ENCODE data around the gene AP3B1. TPM values are rescaled to one million over a fixed set of nuclear protein-coding genes. Genes with fewer than 3 reads are reported as not detected.
"Not testable (repeated sequence)": the region's sequence is repeated elsewhere in the genome, so short reads cannot be mapped to it uniquely, and the experiment has no call there.

AP3B1 gene
- total RNA-seq, 1 experiment from 2014 or later: 54.3 TPM

GRCh38 chr5:78157001-78157400 lies 137.5 kb downstream of the AP3B1 start:
- peak; percentile 8 for DNase-seq (ENCODE audit: low read depth)

- DNase-seq (ENCODE audit: low read depth): no peak
These were observed 142.8 kb downstream of the AP3B1 start for GRCh38 chr5:78151594-78152271.

- no peak for DNase-seq (ENCODE audit: low read depth)
These were observed 157.2 kb downstream of the AP3B1 start for GRCh38 chr5:78137290-78137689.

- no peak for DNase-seq (ENCODE audit: low read depth)
These were observed 161.1 kb downstream of the AP3B1 start for GRCh38 chr5:78133423-78133822.

- no peak for DNase-seq (ENCODE audit: low read depth)
These were observed 162.0 kb downstream of the AP3B1 start for GRCh38 chr5:78132507-78132906.

GRCh38 chr5:78129597-78129996 lies 164.9 kb downstream of the AP3B1 start:
- no peak for DNase-seq (ENCODE audit: low read depth)

- DNase-seq (ENCODE audit: low read depth): no peak
These were observed 166.6 kb downstream of the AP3B1 start for GRCh38 chr5:78127875-78128274.

- no peak for DNase-seq (ENCODE audit: low read depth)
These were observed 168.0 kb downstream of the AP3B1 start for GRCh38 chr5:78126536-78126935.

GRCh38 chr5:78116167-78116566 lies 178.3 kb downstream of the AP3B1 start:
- DNase-seq (ENCODE audit: low read depth): no peak

- DNase-seq (ENCODE audit: low read depth): no peak
These were observed 180.7 kb downstream of the AP3B1 start for GRCh38 chr5:78113689-78114264.

GRCh38 chr5:78112931-78113330 lies 181.6 kb downstream of the AP3B1 start:
- DNase-seq (ENCODE audit: low read depth): no peak

GRCh38 chr5:78109891-78110324 lies 184.6 kb downstream of the AP3B1 start:
- no peak for DNase-seq (ENCODE audit: low read depth)

GRCh38 chr5:78108564-78108963 lies 185.9 kb downstream of the AP3B1 start:
- DNase-seq (ENCODE audit: low read depth): no peak

GRCh38 chr5:78103232-78103918 lies 191.1 kb downstream of the AP3B1 start:
- DNase-seq (ENCODE audit: low read depth): no peak

GRCh38 chr5:78102500-78102899 lies 192.0 kb downstream of the AP3B1 start:
- no peak for DNase-seq (ENCODE audit: low read depth)

GRCh38 chr5:78095125-78095524 lies 199.4 kb downstream of the AP3B1 start:
- no peak for DNase-seq (ENCODE audit: low read depth)

- no peak for DNase-seq (ENCODE audit: low read depth)
These were observed 204.5 kb downstream of the AP3B1 start for GRCh38 chr5:78090002-78090401.

GRCh38 chr5:78078858-78079257 lies 215.6 kb downstream of the AP3B1 start:
- DNase-seq (ENCODE audit: low read depth): no peak

GRCh38 chr5:78077369-78078068 lies 217.0 kb downstream of the AP3B1 start:
- DNase-seq (ENCODE audit: low read depth): peak; percentile 6

GRCh38 chr5:78076351-78076750 lies 218.1 kb downstream of the AP3B1 start:
- DNase-seq (ENCODE audit: low read depth): peak; percentile 9

- no peak for DNase-seq (ENCODE audit: low read depth)
These were observed 219.2 kb downstream of the AP3B1 start for GRCh38 chr5:78075301-78075700.

- DNase-seq (ENCODE audit: low read depth): not testable (repeated sequence)
These were observed 223.8 kb downstream of the AP3B1 start for GRCh38 chr5:78070691-78071090.
